Measurements from ENCODE around the gene SDC4.

The SDC4 gene

DNA sequence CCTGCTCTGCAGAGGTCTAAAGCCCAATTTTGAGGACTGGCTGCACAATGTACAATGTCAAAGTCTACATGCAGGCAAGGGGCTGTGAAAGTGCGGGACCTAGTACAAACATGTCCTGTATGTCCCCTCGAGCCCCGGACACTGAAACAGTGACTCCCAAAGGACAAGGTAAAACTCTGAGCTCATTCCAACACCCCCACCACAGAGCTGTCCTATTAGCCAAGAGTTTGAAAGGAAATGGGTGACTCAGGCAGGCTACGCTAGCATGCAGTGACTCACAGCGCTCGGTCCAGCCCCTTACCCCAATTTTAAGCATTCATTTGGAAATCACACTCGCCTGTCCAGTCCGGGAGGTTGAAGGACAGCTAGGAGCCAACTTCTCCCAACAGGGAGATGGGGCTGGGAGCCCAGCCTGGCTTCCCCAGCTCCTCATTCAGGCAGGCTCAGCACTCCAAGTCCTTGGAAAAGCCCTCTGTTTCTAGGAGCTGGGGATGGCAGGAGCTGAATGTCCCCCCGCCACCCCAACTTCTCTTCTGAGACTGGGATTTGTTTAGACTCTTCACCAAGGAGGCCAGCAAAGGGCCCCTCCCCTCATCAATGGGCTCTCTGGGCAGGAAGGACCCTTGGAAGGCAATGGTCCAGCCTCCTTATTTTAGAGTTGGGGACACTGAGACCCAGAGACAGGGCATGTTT lies 3.9 kb downstream of the SDC4 start:
- no peak for DNase-seq (ENCODE audit: low spot score)

DNA sequence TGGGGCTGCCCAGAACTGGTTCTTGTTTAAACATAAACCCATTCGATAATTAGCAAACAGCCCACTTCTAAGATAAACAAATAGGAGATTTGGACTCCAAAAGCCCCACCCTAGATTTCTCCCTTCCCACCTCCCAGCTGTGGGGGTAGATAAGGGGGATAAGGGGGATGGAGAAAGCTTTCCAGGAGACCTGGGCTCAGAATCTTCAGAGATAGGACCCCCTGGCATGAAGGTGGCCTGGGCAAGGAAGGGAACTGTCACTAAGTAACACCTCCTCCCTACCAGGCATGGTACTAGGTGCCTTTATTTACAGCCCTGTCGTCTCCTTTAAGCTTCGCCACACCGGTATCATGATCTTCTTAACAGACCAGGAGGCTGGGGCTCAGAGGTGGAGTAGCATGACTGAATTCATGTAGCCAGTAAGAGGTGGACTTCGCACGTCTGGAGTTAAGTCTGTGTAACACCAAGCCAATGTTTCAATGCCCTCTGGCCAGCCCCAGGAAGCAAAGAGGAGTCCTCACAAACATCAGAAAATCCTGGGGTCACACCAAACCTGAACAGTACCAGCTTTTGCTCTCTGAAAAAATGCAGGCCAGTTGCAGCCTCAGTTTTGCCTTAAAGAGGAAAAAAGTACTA lies 4.6 kb downstream of the SDC4 start:
- no peak for DNase-seq (ENCODE audit: low spot score)

DNA sequence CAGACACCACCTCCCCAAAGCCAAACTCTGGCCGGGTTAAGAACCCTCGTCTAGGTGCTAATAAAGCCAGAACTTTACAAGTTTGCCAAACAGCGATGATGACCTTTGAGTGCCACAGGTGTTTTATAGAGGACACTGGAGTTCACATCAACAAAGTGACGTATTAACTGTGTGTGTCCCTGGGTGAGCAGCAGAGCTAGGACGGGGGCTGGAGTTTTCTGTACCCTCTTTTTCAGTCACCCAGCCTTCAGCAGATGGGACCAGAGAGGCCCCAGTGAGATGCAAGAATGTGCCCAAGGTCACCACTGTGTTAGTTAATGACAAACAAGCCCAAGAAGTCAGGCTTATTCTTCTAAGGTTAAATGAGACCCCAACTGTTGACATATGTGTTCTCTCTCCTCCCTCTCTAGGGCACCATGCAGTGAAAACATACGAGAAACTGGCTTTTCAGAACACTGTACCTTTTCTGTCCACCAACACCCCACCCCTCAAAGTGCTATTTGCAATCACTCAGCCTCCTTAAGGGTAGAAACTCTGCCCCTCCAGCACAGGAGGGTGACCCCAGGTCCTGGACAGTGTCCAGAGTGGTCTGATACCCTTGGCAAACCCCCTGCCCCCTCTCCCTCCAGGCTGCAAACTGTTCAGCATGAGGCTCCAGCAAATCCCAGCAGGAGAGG lies 5.2 kb downstream of the SDC4 start:
- no peak for DNase-seq (ENCODE audit: low spot score)

DNA sequence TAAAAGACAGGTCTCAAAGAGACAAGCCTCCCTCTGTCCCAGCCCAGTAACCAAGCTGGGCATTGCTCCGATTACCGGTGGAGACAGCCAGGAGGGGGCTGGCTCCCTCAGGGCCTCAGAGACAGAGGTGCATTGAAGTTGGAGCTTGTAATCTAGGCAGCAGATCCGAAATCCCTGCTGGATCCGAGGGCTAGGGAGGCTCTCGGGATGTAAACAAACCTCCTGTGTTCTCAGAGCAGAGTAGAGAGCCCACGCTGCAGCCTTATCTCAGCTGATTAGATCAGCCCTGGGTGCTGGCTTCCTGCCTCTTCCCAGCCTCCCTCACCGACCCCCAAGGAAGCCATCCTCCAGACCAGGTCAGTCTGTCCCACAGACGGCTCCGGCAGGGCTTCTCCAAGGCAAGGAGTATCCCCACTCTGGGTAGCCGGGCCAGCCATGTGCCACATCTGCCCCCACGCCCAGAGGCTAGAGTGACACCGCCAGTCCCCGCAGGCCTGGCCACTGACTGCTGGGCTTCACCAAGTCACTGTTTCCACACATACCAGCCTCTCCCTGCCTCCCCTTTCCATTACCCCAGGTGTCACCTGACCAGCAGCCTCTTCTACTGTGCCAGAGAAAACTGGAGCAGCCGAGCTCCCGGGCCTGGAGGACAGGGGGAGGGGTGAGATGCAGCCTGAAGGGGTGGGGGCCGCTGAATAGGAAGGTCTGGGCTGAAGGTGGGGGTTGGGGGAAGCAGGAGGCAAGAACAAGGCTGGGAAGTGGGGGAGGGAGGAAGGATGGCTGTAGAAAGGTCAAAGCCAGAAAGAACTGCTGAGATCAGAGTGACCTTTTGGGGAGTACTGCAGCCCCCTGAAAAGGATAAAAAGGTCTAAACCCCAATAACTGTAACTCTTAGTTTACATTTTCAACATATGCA lies 6.0 kb downstream of the SDC4 start:
- peak; percentile 85 for DNase-seq (ENCODE audit: low spot score)

DNA sequence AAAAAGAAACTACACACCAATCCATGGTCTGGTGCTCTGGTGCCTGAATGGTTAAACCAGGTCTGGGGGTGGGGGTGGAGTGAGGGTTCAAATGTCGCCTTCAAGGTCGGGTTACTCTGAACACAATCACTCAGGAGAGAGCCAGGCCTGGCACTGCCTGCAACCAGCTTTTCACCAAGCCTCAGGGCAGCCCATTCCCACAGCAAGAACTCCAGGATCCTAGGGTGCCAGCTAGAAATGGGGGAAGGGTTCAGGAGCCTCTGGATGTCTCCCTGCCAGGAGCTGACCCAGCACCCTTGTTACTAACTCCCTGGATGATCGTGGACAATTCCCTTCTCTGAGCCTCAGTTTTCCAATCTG lies 6.7 kb downstream of the SDC4 start:
- no peak for DNase-seq (ENCODE audit: low spot score)

DNA sequence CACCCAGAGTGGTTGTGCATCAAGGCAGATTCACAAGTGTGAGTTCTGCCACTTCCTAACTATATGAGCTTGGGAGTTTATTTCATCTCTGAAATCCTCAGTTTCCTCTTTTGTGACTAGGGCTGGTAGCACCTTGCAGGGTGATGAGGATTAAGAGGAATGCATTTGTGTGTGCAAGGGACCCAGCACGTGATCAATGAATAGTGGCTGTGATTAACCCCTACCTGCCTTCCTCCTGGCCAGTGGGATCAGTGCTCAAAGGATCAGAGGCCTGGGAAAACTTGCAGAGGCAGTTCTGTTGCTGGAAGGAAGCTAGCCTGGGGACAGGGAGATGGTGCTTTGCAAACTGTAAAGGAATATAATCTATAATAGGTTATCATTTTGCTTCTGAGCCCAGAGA lies 7.3 kb downstream of the SDC4 start:
- no peak for DNase-seq (ENCODE audit: low spot score)

DNA sequence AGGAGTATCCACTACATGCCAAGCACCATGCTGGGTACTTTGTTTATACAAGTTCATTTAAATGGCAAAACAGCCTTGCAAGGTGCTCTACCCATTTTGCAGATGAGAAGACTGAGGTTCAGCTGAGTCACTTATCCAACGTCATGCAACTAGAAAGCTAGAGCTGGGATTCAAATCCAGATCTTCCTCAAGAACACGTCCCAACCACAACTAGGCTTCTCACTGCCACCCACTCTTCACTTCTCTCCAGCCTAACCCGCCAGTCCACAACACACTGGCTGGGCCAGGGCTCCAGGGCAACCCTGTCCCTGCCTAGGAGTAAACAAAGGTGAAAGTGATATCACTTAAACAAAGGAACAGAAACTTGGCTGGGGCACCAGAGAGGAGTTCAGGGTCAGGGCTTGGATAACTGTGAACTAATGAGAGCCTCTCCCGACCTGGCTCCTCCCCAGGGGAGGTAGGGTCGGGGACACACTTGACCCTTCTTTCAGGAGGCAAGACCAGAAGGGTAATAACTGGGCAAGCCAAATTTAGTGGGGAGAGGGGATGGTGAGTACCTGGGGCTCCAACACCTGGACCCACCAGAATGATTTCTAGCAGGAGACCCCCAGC lies 7.9 kb downstream of the SDC4 start:
- DNase-seq (ENCODE audit: low spot score): no peak

DNA sequence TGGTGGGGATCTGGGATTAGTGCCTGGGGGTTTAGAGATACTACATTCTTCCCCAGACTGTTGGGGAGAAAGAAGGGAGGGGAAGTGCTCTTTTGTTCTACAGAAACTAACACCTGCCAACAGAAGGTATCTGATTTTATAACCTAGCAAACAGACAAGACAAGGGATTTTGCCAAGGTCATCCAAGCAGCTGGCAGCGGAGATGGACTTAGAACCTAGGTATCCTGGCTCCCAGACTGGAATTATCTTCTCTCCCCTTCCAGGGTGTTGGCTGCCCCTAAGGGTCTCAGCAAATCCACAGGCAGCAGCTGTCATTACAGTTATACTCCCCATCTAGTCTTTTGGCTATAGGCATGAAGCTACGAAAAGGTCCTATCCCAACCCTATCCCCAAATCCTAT lies 8.4 kb downstream of the SDC4 start:
- no peak for DNase-seq (ENCODE audit: low spot score)

DNA sequence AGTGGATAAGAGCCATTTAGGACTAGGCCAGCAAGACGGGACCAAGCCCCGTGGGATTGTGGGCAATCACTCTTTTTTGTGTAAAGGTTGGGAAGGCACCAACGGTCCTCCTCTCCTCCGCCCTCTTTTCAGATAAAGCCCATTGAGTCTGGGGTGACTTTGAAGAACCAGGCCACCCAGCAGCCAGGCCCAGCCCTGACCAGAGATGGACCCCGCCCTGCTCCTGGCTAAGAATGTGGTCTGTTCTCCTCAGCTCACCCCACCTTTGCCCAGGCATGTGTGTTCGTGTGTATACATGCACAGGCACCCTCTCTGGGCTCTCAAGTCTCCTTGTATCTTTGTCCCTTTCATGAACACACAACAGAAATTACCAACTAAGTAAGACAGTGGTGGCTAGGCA lies 9.1 kb downstream of the SDC4 start:
- DNase-seq (ENCODE audit: low spot score): no peak

DNA sequence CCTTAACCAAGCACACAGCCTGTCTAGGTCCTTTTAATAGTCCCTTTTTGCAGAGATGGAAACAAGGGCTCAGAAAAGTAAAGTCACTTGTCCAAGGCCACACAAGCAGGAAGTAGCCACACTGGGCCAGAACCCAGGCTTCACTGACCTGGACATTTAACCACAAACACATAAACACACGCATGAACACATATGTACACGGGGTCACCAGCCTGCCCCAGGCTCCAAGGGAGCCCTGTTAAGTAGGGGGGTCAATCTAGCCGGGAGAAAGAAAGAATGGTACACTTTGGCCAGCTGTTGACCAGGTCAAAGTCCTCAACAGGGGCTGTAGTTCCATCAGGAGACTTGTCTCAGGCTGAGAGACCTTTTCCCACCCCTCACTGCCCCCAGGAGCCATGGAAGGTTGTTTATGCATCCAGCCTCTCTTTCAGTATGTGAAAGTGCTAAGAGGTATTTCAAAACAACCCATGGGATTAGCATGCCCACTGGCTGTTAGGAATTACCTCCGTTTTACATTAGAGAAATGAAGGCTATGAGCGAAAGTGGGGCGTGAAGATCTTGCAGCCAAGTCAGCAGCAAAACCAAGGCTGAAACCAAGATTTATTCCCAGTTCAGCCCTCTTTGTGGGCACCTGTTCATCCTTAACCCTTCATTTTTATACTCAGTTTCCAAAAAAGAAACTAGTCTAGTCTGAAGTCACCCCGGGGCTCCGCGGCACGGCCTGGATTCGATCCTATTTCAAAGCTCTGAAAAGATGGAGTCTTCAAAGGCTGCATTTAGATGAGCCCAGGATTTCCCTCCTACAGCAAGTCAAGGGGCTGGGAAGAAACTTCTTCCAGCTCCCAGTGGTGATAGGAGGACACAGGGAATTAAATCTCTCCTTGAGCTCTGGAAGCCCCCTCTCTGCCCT lies 9.8 kb downstream of the SDC4 start:
- no peak for DNase-seq (ENCODE audit: low spot score)

DNA sequence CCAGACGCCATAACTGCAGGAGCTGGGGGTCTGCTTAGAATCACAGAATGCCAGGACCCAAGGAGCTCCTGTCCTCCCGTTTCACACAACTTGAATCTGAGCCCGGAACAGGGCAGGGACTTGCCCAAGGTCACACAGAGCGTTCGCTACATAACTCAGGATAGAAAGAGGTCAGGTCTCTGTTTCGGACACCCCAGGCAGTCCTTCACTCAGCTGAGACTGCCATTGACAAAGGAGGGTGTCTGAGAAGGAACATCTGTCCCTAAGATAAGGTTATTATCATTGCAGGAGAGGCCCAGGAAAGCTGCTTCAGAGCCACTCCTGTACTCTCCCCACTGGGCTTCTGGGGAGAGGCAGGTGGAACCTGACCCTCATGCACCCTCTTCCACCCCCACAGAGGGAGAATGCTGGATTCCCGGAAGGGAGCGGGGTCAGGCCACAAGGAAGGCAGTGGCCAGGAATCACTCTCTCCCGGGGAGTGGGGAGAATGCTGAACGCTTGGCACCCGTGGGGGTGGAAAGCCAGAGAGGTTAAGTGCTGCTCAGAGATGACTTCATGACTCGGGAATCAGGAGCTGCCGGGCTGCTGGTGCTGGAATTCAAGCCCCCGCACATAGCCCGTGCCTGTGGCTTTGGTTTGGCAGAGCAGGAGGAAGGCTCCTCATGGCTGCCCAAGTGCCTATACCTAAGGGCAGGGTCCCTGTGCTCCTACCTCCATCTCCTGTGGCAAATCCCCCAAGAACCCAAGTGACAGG lies 10.7 kb downstream of the SDC4 start:
- no peak for DNase-seq (ENCODE audit: low spot score)

DNA sequence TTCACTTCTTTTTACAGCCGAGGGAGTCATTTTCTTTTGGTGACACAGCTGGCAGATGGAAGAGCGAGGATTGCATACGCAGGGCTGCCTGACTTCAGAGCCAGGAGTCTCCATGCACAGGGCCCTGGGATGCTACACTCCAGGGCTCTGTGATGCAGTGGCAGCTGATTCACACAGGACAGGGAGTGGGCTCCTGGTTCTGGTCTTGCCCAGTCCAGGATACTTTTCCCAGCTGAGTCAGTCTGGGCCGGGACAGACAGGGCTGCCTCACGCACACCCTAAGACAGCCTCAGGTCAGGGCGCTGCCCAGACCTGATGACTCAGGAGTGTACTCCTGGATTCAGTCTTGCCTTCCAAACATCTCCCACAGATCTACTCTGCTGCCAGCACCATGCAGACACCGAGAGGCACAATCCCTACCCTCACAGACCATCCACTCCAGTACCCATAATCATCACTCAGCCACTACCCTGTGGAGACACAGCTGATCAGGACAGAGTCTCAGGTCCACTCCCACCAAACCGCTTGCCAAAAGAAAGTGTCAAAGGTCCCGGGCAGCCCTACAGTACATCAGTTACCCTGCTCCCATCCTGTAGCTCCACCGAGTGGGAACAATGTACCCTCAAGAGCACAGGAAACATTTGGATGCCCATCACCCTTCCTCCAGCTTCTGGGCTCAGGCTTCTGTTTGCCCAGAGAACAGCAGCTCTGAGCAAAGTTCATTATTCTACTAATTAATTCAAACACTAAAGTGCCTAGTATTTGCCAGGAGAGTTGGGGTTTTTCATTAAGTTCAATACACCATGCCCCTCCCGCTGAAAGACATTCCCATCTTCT lies 11.5 kb downstream of the SDC4 start:
- DNase-seq (ENCODE audit: low spot score): no peak

DNA sequence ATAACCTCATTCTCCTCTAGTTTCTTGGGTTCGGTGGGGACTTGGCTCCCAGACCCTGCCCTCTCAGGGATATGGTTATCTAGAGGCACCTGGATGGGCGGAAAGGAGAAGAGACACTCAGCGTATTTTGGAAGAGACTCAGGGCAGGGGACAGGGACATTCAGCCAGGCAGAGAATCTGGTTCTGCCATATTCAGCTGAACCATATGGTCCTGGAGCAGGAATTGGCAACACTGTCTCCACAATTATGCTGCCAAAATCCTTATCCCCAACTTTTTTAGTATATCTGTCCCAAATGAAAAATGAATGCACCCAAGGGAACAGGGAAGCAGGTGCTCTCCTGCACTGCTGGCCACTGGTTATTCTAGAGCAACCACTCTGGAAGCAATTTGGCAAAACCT lies 17.7 kb downstream of the SDC4 start:
- no peak for DNase-seq (ENCODE audit: low spot score)

DNA sequence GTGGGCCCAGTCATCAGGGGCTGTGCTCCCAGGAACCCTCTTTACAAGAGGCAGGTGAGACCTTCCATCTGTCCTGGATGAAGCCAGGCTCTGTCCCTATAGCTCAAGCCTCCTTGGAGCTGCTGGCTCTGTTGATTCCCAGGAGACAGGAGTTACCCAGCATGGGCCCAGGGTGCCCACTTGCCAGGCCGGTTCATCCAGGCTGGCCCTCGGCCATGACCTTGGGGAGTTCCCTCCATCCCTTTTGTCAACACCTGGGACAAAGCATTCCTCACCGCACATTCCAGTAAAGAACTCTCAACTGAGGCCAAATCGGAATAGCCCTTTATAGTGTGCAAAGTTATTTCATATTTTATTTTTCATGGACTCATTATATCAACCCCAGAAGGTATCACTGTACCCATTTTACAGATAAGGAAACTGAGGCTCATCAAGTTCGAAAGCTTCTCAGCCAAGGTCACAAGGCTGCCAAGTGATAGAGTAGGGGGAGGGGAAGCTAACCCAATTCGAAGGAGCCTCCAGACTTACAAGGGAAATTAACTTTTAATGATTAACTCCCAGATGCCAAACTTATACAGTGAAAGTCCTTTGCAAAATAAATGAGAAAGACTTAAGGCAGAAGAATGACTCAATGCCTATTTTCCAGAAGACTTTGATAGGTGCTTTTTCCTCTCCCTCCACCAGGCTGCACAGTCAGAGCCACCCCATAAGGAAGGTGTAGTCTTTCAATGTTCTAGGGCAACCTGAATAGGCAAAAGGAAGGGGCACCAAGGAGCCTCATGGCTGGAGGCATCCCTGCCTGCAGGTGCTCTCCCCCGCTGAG lies 18.5 kb downstream of the SDC4 start:
- DNase-seq (ENCODE audit: low spot score): no peak

DNA sequence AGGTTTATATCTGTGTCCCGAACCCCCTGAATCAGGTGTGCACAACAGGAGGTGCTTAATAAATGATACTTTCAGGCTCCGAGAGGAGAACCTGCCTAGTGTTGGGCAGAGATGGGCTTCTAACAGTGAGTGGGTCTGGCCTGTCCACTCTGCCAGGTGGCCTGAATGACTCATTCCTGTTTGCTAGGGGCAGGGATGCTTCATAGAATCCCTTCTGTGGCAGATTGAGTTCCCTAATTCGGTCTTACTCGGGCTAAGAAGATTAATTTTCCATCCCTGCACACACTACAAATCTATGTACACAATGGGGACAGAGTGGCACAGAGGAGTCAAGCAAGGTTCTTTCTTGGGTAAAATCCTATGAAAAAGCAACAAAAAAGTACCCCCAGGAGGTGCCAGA lies 19.8 kb downstream of the SDC4 start:
- DNase-seq (ENCODE audit: low spot score): no peak

DNA sequence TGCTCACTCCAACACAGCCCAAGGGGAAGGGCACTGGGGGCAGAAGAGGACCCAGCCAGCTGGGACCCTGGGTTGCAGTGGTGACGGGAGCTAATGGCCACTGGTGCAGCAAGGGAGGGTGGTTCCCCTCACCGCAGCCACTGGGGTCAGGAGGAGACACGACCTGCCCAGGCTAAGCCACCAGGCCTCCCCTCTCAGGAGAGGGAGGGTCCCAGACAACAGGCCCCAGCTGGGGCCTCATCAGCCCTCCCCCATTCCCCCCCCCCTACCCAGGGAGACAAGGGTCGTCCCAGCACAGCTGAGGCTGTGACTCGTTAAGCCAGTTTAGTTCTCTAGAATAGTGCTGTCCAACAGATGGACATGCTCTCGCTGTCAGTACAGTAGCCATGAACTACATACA lies 22.9 kb downstream of the SDC4 start:
- no peak for DNase-seq (ENCODE audit: low spot score)

DNA sequence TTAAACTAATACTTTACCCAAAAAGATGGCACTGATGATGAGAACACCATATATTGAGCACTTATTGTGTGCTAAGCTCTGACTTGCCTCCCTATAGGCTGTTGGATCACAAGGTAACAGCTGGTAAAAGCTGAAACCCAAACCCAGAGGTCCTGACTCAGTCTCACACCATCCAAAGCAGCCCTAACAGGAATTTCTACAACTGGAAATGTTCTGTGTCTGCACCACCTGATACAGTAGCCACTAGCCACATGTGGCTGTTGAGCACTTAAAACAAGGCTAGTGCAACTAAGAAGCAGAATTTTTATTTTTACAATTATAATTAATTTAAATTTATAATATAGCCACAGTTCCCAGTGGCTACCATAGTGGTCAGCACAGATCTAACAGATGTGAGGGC lies 24.5 kb downstream of the SDC4 start:
- DNase-seq (ENCODE audit: low spot score): no peak

DNA sequence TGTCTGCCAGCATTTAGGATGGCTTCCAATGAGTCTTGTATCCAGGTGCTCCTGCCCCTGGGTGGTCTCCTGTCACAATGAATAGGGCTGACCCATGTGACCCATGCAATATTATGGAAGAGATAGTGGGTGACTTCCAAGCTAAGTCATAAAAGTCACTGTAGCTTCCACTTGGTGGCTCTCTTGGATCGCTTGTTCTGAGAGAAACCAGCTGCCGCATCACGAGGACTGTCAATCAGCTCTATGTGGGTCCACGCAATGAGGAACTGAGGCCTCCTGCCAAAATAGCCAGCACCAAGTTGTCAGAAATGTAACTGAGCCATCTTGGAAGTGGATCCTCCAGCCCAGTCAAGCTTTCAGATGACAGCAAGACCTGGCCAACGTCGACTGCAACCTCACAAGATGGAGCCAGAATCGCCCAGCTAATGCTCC lies 25.3 kb downstream of the SDC4 start:
- DNase-seq (ENCODE audit: low spot score): peak; percentile 76

All from SK-N-DZ (cell line).